Stimulated activated CD4-positive, alpha-beta T cell treated with anti-CD3 and anti-CD28 coated beads, Interleukin-15, amount 100 ng/mL, for 48 hours (primary cell): ENCODE results near the gene SLC9A9.
A peak's percentile ranks its signal among the peaks of the same experiment; 100 is the strongest.
"Not testable (repeated sequence)": the region's sequence is repeated elsewhere in the genome, so short reads cannot be mapped to it uniquely, and the experiment has no call there.

Source experiments
- DNase-seq, 2 donors: peaks; one replicate each; pipeline ENCODE4 v3.0.0-alpha.2; 2020; ENCODE audit warnings: low read depth in 2 of 2

The SLC9A9 gene

GRCh38 chr3:143465666-143466065 is 382.6 kb downstream of the SLC9A9 start:
- DNase-seq, result no peak

- no peak for DNase-seq
Observed at GRCh38 chr3:143464850-143465249, 383.4 kb downstream of the SLC9A9 start.

- DNase-seq, result no peak
Observed at GRCh38 chr3:143455480-143455879, 392.8 kb downstream of the SLC9A9 start.

GRCh38 chr3:143450632-143451031 is 397.6 kb downstream of the SLC9A9 start:
- no peak for DNase-seq

GRCh38 chr3:143447491-143447890 is 400.8 kb downstream of the SLC9A9 start:
- no peak for DNase-seq

GRCh38 chr3:143445118-143445517 is 403.1 kb downstream of the SLC9A9 start:
- DNase-seq, result no peak

- peak in 1 of 2 donors; percentile 26 for DNase-seq
Observed at GRCh38 chr3:143443851-143444331, 404.4 kb downstream of the SLC9A9 start.

GRCh38 chr3:143442814-143443447 is 405.3 kb downstream of the SLC9A9 start:
- DNase-seq, result no peak

GRCh38 chr3:143441516-143442171 is 406.6 kb downstream of the SLC9A9 start:
- DNase-seq, result no peak

GRCh38 chr3:143439817-143440216 is 408.5 kb downstream of the SLC9A9 start:
- DNase-seq, result no peak

- no peak for DNase-seq
Observed at GRCh38 chr3:143437405-143437804, 410.9 kb downstream of the SLC9A9 start.

GRCh38 chr3:143436231-143436930 is 411.9 kb downstream of the SLC9A9 start:
- no peak for DNase-seq

- peak in 1 of 2 donors; percentile 20 for DNase-seq
Observed at GRCh38 chr3:143433787-143434378, 414.4 kb downstream of the SLC9A9 start.

GRCh38 chr3:143431298-143431697 is 417.0 kb downstream of the SLC9A9 start:
- DNase-seq, result not testable (repeated sequence)

GRCh38 chr3:143430568-143430967 is 417.7 kb downstream of the SLC9A9 start:
- no peak for DNase-seq

GRCh38 chr3:143429628-143430514 is 418.4 kb downstream of the SLC9A9 start:
- DNase-seq, result no peak

- no peak for DNase-seq
Observed at GRCh38 chr3:143428294-143428693, 420.0 kb downstream of the SLC9A9 start.

GRCh38 chr3:143427631-143428030 is 420.6 kb downstream of the SLC9A9 start:
- no peak for DNase-seq

GRCh38 chr3:143424874-143425273 is 423.4 kb downstream of the SLC9A9 start:
- no peak for DNase-seq

GRCh38 chr3:143421556-143421955 is 426.7 kb downstream of the SLC9A9 start:
- no peak for DNase-seq

- no peak for DNase-seq
Observed at GRCh38 chr3:143419611-143420010, 428.7 kb downstream of the SLC9A9 start.
